ENCODE results near the gene MASTL.
"Not testable (repeated sequence)": the region's sequence is repeated elsewhere in the genome, so short reads cannot be mapped to it uniquely, and the experiment has no call there.

Gene MASTL

GRCh38 chr10:27156566-27156965 is 1.4 kb downstream of the MASTL start:
- H3K4me1 ChIP-seq (ENCODE audit: control insufficient read depth, insufficient read depth, low read length); H3K9me3 ChIP-seq (ENCODE audit: control insufficient read depth in 2 of 2, low read length in 2 of 2); H3K27me3 ChIP-seq (ENCODE audit: control insufficient read depth in 1 of 2, insufficient read depth in 2 of 2, low read length in 2 of 2); H3K36me3 ChIP-seq (ENCODE audit: control insufficient read depth in 2 of 2, insufficient read depth in 2 of 2, low read length in 2 of 2); H3K9ac ChIP-seq (ENCODE audit: low read length in 2 of 2); H3K27ac ChIP-seq (ENCODE audit: low read length): not testable (repeated sequence)
- peak overlapping the region in 1 of 2 donors; percentile 100 for H3K4me3 ChIP-seq (ENCODE audit: low read length in 2 of 2)

- Histone ChIP-seq H3K4me3 (ENCODE audit: low read length in 2 of 2) (no peak overlapping the region), H3K27me3 (ENCODE audit: control insufficient read depth in 1 of 2, insufficient read depth in 2 of 2, low read length in 2 of 2) (no peaks in the 10 kb centered on the region), H3K27ac (ENCODE audit: low read length) (no peak overlapping the region), H3K36me3 (ENCODE audit: control insufficient read depth in 2 of 2, insufficient read depth in 2 of 2, low read length in 2 of 2) (peaks cover 6% of the 10 kb centered on the region in 2 donors), H3K4me1 (ENCODE audit: control insufficient read depth, insufficient read depth, low read length) (peaks cover 6% of the 10 kb centered on the region), H3K9ac (ENCODE audit: low read length in 2 of 2) (no peak overlapping the region), H3K9me3 (ENCODE audit: control insufficient read depth in 2 of 2, low read length in 2 of 2) (no peaks in the 10 kb centered on the region)
Observed at GRCh38 chr10:27157150-27157549, 2.0 kb downstream of the MASTL start.

GRCh38 chr10:27158421-27158820 is 3.3 kb downstream of the MASTL start:
- peaks cover 6% of the 10 kb centered on the region in 2 donors for H3K36me3 ChIP-seq (ENCODE audit: control insufficient read depth in 2 of 2, insufficient read depth in 2 of 2, low read length in 2 of 2)
- H3K4me1 ChIP-seq (ENCODE audit: control insufficient read depth, insufficient read depth, low read length) = peaks cover 6% of the 10 kb centered on the region
- H3K27me3 ChIP-seq (ENCODE audit: control insufficient read depth in 1 of 2, insufficient read depth in 2 of 2, low read length in 2 of 2) = no peaks in the 10 kb centered on the region
- H3K27ac ChIP-seq (ENCODE audit: low read length) = no peak overlapping the region
- H3K4me3 ChIP-seq (ENCODE audit: low read length in 2 of 2) = no peak overlapping the region
- no peaks in the 10 kb centered on the region for H3K9me3 ChIP-seq (ENCODE audit: control insufficient read depth in 2 of 2, low read length in 2 of 2)
- no peak overlapping the region for H3K9ac ChIP-seq (ENCODE audit: low read length in 2 of 2)

- Histone ChIP-seq H3K9ac (ENCODE audit: low read length in 2 of 2) (no peak overlapping the region), H3K27me3 (ENCODE audit: control insufficient read depth in 1 of 2, insufficient read depth in 2 of 2, low read length in 2 of 2) (no peaks in the 10 kb centered on the region), H3K27ac (ENCODE audit: low read length) (no peak overlapping the region), H3K4me1 (ENCODE audit: control insufficient read depth, insufficient read depth, low read length) (no peaks in the 10 kb centered on the region), H3K36me3 (ENCODE audit: control insufficient read depth in 2 of 2, insufficient read depth in 2 of 2, low read length in 2 of 2) (peaks cover 15 to 18% of the 10 kb centered on the region in 2 donors), H3K9me3 (ENCODE audit: control insufficient read depth in 2 of 2, low read length in 2 of 2) (no peaks in the 10 kb centered on the region), H3K4me3 (ENCODE audit: low read length in 2 of 2) (no peak overlapping the region)
Observed at GRCh38 chr10:27169849-27170248, 14.7 kb downstream of the MASTL start.

- Histone ChIP-seq H3K36me3 (ENCODE audit: control insufficient read depth in 2 of 2, insufficient read depth in 2 of 2, low read length in 2 of 2) (peaks cover 8 to 9% of the 10 kb centered on the region in 2 donors), H3K27me3 (ENCODE audit: control insufficient read depth in 1 of 2, insufficient read depth in 2 of 2, low read length in 2 of 2) (no peaks in the 10 kb centered on the region), H3K9me3 (ENCODE audit: control insufficient read depth in 2 of 2, low read length in 2 of 2) (no peaks in the 10 kb centered on the region), H3K9ac (ENCODE audit: low read length in 2 of 2) (no peak overlapping the region), H3K4me1 (ENCODE audit: control insufficient read depth, insufficient read depth, low read length) (no peaks in the 10 kb centered on the region), H3K27ac (ENCODE audit: low read length) (no peak overlapping the region), H3K4me3 (ENCODE audit: low read length in 2 of 2) (no peak overlapping the region)
Observed at GRCh38 chr10:27188259-27188658, 33.1 kb downstream of the MASTL start.

- H3K27ac ChIP-seq (ENCODE audit: low read length) = no peak overlapping the region
- H3K4me1 ChIP-seq (ENCODE audit: control insufficient read depth, insufficient read depth, low read length) = no peaks in the 10 kb centered on the region
- no peak overlapping the region for H3K9ac ChIP-seq (ENCODE audit: low read length in 2 of 2)
- peaks cover 5 to 7% of the 10 kb centered on the region in 2 donors for H3K36me3 ChIP-seq (ENCODE audit: control insufficient read depth in 2 of 2, insufficient read depth in 2 of 2, low read length in 2 of 2)
- H3K9me3 ChIP-seq (ENCODE audit: control insufficient read depth in 2 of 2, low read length in 2 of 2) = no peaks in the 10 kb centered on the region
- no peak overlapping the region for H3K4me3 ChIP-seq (ENCODE audit: low read length in 2 of 2)
- no peaks in the 10 kb centered on the region for H3K27me3 ChIP-seq (ENCODE audit: control insufficient read depth in 1 of 2, insufficient read depth in 2 of 2, low read length in 2 of 2)
Observed at GRCh38 chr10:27188897-27189296, 33.7 kb downstream of the MASTL start.

- Histone ChIP-seq H3K36me3 (ENCODE audit: control insufficient read depth in 2 of 2, insufficient read depth in 2 of 2, low read length in 2 of 2) (peaks cover 2 to 4% of the 10 kb centered on the region in 2 donors), H3K4me3 (ENCODE audit: low read length in 2 of 2) (no peak overlapping the region), H3K27ac (ENCODE audit: low read length) (no peak overlapping the region), H3K9ac (ENCODE audit: low read length in 2 of 2) (no peak overlapping the region), H3K9me3 (ENCODE audit: control insufficient read depth in 2 of 2, low read length in 2 of 2) (no peaks in the 10 kb centered on the region), H3K4me1 (ENCODE audit: control insufficient read depth, insufficient read depth, low read length) (no peaks in the 10 kb centered on the region), H3K27me3 (ENCODE audit: control insufficient read depth in 1 of 2, insufficient read depth in 2 of 2, low read length in 2 of 2) (no peaks in the 10 kb centered on the region)
Observed at GRCh38 chr10:27190508-27190907, 35.4 kb downstream of the MASTL start.

- no peak overlapping the region for H3K9ac ChIP-seq (ENCODE audit: low read length in 2 of 2)
- H3K9me3 ChIP-seq (ENCODE audit: control insufficient read depth in 2 of 2, low read length in 2 of 2) = no peaks in the 10 kb centered on the region
- H3K4me3 ChIP-seq (ENCODE audit: low read length in 2 of 2) = no peak overlapping the region
- no peaks in the 10 kb centered on the region for H3K36me3 ChIP-seq (ENCODE audit: control insufficient read depth in 2 of 2, insufficient read depth in 2 of 2, low read length in 2 of 2)
- H3K27ac ChIP-seq (ENCODE audit: low read length) = no peak overlapping the region
- no peaks in the 10 kb centered on the region for H3K27me3 ChIP-seq (ENCODE audit: control insufficient read depth in 1 of 2, insufficient read depth in 2 of 2, low read length in 2 of 2)
- H3K4me1 ChIP-seq (ENCODE audit: control insufficient read depth, insufficient read depth, low read length) = no peaks in the 10 kb centered on the region
Observed at GRCh38 chr10:27192284-27192683, 37.1 kb downstream of the MASTL start.

GRCh38 chr10:27197980-27198620 is 42.9 kb downstream of the MASTL start:
- no peak overlapping the region for H3K9ac ChIP-seq (ENCODE audit: low read length in 2 of 2)
- H3K4me1 ChIP-seq (ENCODE audit: control insufficient read depth, insufficient read depth, low read length) = no peaks in the 10 kb centered on the region
- H3K9me3 ChIP-seq (ENCODE audit: control insufficient read depth in 2 of 2, low read length in 2 of 2) = no peaks in the 10 kb centered on the region
- no peak overlapping the region for H3K27ac ChIP-seq (ENCODE audit: low read length)
- H3K27me3 ChIP-seq (ENCODE audit: control insufficient read depth in 1 of 2, insufficient read depth in 2 of 2, low read length in 2 of 2) = no peaks in the 10 kb centered on the region
- H3K4me3 ChIP-seq (ENCODE audit: low read length in 2 of 2) = no peak overlapping the region
- H3K36me3 ChIP-seq (ENCODE audit: control insufficient read depth in 2 of 2, insufficient read depth in 2 of 2, low read length in 2 of 2) = peaks cover 2 to 7% of the 10 kb centered on the region in 2 donors

- H3K27ac ChIP-seq (ENCODE audit: low read length) = no peak overlapping the region
- no peak overlapping the region for H3K9ac ChIP-seq (ENCODE audit: low read length in 2 of 2)
- H3K4me3 ChIP-seq (ENCODE audit: low read length in 2 of 2) = no peak overlapping the region
- no peaks in the 10 kb centered on the region for H3K9me3 ChIP-seq (ENCODE audit: control insufficient read depth in 2 of 2, low read length in 2 of 2)
- H3K36me3 ChIP-seq (ENCODE audit: control insufficient read depth in 2 of 2, insufficient read depth in 2 of 2, low read length in 2 of 2) = peaks cover 14 to 21% of the 10 kb centered on the region in 2 donors
- no peaks in the 10 kb centered on the region for H3K27me3 ChIP-seq (ENCODE audit: control insufficient read depth in 1 of 2, insufficient read depth in 2 of 2, low read length in 2 of 2)
- H3K4me1 ChIP-seq (ENCODE audit: control insufficient read depth, insufficient read depth, low read length) = no peaks in the 10 kb centered on the region
Observed at GRCh38 chr10:27203806-27204205, 48.7 kb downstream of the MASTL start.

GRCh38 chr10:27207350-27207749 is 52.2 kb downstream of the MASTL start:
- Histone ChIP-seq H3K27me3 (ENCODE audit: control insufficient read depth in 1 of 2, insufficient read depth in 2 of 2, low read length in 2 of 2) (no peaks in the 10 kb centered on the region), H3K9ac (ENCODE audit: low read length in 2 of 2) (no peak overlapping the region), H3K27ac (ENCODE audit: low read length) (no peak overlapping the region), H3K9me3 (ENCODE audit: control insufficient read depth in 2 of 2, low read length in 2 of 2) (no peaks in the 10 kb centered on the region), H3K36me3 (ENCODE audit: control insufficient read depth in 2 of 2, insufficient read depth in 2 of 2, low read length in 2 of 2) (peaks cover 25 to 31% of the 10 kb centered on the region in 2 donors), H3K4me3 (ENCODE audit: low read length in 2 of 2) (no peak overlapping the region), H3K4me1 (ENCODE audit: control insufficient read depth, insufficient read depth, low read length) (no peaks in the 10 kb centered on the region)
